ENCODE measurements around the gene SMG7. TPM values are rescaled to one million over a fixed set of nuclear protein-coding genes. Genes with fewer than 3 reads are reported as not detected.

Gene SMG7
- total RNA-seq, 1 donor from 2014 or later: 10.5 TPM

DNA sequence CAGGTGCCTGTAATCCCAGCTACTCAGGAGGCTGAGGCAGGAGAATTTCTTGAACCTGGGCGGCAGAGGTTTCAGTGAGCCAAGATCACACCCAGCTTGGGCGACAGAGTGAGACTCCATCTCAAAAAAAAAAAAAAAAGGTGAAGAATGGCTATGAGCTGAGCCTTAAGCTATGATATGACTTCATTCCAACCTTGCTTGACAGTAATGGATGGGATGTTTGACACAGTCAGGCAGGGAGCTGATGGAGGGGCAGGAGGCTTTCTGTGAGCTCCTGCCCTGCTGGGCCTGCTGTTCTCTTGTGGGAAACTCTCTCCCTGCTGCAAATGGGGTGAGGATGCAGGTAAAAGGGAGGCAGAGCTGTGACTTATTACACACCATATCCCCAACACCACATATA, 90.4 kb downstream of the SMG7 start:
- DNase-seq (ENCODE audit: low read depth in 2 of 2): no peak

GRCh38 chr1:183565261-183565660, 93.0 kb downstream of the SMG7 start:
- DNase-seq (ENCODE audit: low read depth in 2 of 2): no peak

DNA sequence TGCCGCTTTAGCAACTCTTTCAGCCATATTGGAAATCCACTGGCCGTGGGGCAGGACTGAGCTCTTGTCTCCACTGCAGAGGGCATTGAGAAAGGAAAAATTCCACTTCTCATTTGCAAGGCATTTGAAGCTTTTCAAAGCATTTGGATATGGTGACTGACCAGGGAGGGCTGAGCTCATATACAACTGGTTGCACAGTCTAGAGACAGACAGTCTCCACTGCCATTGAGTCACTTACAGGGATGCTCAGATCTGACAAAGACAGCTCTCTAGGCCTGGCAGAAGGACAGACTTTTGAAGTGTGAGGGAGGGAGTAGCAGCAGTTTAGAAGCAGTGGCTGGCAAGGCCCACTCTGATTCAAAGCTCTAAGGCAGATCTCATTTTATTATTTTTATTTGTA, 93.7 kb downstream of the SMG7 start:
- DNase-seq (ENCODE audit: low read depth in 2 of 2): no peak

DNA sequence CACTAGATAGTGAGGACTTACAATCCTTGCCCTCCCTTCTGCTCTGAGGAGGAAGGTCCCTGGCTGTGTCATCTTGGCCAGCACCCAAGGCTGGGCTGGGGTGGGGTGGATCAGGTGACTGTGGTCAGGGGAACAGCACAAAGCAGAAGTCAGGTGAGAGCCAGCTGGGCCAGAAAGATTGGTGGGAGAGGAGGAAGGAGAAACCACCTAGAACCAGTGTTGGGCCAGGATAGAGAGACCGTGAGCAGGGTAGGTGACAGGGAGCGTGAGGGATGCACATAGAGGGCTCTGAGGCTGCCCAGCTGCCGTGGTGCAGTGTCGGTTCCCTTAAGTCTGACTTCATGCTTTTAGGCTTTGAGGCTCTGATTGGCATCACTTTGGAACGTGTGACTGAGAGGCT, 95.3 kb downstream of the SMG7 start:
- no peak for DNase-seq (ENCODE audit: low read depth in 2 of 2)

- DNase-seq (ENCODE audit: low read depth in 2 of 2): peak in 1 of 2 donors; percentile 69
Observed at GRCh38 chr1:183568176-183569021, 96.1 kb downstream of the SMG7 start.

- DNase-seq (ENCODE audit: low read depth in 2 of 2): no peak
Observed at GRCh38 chr1:183569141-183569540, 96.8 kb downstream of the SMG7 start.

DNA sequence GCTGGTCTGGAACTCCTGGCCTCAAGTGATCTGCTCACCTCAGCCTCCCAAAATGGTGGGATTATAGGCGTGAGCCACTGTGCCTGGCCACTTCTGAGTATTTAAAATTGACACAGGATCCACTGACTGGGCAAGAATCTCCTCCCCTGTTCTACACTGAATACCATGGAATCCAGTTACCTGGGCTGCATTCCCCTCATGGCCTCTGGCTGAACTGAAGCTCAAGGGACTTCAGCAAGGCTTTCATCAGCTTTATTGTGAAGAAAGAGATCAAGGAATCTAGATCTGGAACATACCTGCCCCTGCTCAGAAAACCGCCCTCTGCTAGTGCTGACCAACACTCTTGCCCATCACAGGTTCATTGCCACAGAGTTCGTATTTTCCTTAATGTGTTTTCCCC, 97.5 kb downstream of the SMG7 start:
- no peak for DNase-seq (ENCODE audit: low read depth in 2 of 2)

- DNase-seq (ENCODE audit: low read depth in 2 of 2): no peak
Observed at GRCh38 chr1:183570451-183570850, 98.2 kb downstream of the SMG7 start.

DNA sequence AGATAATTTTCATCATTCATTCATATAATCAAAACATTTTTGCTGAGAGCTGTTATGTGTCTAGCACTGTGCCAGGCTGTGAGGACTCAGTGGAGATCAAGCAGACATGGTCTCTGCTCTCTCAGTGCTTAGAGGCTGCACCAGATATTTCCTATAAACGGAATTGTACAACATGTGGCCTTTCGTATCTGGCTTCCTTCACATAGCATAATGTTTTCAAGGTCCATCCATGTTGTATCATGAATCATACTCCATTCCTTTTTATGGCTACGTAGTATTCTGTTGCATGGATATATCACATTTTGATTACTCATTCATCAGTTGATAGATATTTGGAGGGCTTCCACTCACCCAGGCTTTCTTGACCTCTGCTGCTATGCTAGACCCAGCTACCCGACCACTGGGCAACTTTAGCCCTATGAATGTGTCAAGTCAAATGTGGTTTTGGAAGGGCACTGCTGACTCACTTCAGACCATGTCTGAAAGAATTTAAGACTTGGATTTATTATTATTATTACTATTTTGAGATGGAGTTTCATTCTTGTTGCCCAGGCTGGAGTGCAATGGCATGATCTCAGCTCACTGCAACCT, 99.5 kb downstream of the SMG7 start:
- DNase-seq (ENCODE audit: low read depth in 2 of 2): no peak

DNA sequence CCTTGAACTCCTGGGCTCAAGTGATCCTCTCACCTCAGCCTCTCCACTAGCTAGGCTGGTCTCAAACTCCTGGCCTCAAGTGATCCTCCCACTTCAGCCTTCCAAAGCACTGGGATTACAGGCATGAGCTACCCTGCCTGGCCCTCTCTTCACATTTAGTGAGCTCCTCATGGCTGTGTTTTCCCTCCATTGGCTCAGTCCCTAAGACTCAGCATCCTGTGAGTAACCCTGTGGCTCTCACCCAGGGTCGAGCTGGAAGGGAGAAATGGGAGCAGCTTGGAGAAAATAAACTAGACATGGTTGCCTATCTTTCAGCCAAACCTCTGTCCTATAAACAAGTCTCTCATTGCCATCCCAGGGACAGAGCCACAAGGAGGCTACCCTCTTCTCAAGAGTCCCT, 100.4 kb downstream of the SMG7 start:
- no peak for DNase-seq (ENCODE audit: low read depth in 2 of 2)

DNA sequence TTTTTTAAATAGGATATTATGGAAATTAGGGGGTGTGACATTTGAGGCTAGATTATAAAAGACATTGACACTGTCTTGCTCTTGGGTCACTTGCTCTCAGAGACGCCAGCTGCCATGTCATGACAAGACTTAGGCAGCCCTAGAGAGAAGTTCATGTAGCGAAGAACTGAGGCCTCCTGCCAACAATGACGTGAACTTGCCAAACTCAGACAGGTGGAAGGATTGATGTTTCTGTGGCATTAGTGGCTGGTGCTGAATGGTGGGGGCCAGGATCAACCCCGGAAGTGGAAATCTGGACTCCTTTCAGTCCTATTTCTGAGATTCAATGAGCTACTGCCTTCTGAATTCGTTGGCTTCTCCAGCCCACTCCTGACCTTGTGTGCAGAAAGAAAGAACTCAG, 103.3 kb downstream of the SMG7 start:
- DNase-seq (ENCODE audit: low read depth in 2 of 2): no peak

- no peak for DNase-seq (ENCODE audit: low read depth in 2 of 2)
Observed at GRCh38 chr1:183576537-183576936, 104.2 kb downstream of the SMG7 start.

GRCh38 chr1:183577897-183578465, 105.7 kb downstream of the SMG7 start:
- no peak for DNase-seq (ENCODE audit: low read depth in 2 of 2)

- DNase-seq (ENCODE audit: low read depth in 2 of 2): no peak
Observed at GRCh38 chr1:183578856-183579255, 106.6 kb downstream of the SMG7 start.

- DNase-seq (ENCODE audit: low read depth in 2 of 2): peak; percentile 66 to 89
Observed at GRCh38 chr1:183580281-183580682, 108.0 kb downstream of the SMG7 start.

DNA sequence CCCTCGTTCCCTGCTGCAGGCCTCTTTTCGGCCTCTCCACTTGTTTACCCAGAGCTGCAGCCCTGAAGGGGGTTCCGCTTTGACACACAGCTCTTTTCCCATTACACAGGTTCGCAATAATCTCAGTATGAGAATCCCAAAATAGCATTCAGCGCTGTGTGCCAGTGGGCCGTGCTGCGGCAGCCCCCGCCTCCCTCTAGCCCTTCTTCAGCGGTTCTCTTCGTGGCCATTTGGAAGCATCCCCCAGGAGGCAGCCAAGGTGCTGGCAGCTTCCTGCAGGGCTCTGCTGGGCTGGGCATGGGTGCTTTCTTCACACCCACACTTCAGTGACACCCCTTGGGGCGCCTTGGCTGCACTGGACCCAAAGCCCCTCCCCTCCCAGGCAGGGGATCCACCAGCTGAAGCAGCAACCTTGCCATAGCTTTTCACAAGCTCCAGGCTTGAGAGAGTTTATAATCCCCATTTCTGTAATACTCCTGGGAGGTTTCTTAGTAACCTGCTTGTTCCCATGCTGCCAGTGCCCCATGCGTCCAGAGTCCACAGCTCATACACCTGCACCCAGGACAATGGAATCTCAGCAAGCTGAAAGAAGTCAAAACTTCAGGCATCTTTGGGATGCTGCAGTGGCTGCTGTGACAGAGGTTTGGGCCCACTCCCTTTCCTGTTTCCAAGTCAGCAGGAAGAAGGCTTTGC, 109.9 kb downstream of the SMG7 start:
- no peak for DNase-seq (ENCODE audit: low read depth in 2 of 2)

- DNase-seq (ENCODE audit: low read depth in 2 of 2): no peak
Observed at GRCh38 chr1:183583466-183583865, 111.2 kb downstream of the SMG7 start.

GRCh38 chr1:183584147-183584546, 111.8 kb downstream of the SMG7 start:
- no peak for DNase-seq (ENCODE audit: low read depth in 2 of 2)

DNA sequence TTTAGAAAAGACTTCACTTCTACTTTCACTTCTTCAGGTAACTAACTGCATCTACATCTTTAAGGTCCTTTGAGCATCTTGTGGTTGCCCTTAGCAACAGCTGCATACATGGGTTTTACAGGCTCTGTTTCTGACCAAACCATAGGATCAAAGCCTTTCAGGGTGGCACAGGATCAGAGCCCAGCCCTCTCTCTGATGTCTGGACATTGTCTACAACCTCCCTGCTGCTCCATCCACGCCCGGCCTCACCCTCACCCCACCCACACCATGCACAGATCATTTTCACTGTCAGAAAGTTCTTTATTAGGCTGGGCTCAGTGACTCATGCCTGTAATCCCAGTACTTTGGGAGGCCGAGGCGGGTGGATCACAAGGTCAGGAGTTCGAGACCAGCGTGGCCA, 112.7 kb downstream of the SMG7 start:
- no peak for DNase-seq (ENCODE audit: low read depth in 2 of 2)

- DNase-seq (ENCODE audit: low read depth in 2 of 2): no peak
Observed at GRCh38 chr1:183586455-183586854, 114.2 kb downstream of the SMG7 start.

- DNase-seq (ENCODE audit: low read depth in 2 of 2): no peak
Observed at GRCh38 chr1:183586926-183587325, 114.6 kb downstream of the SMG7 start.

GRCh38 chr1:183588827-183589226, 116.5 kb downstream of the SMG7 start:
- DNase-seq (ENCODE audit: low read depth in 2 of 2): no peak

Measured in lung microvascular endothelial cell (primary cell).